ENCODE measurements around the gene PRKACG.

DNA sequence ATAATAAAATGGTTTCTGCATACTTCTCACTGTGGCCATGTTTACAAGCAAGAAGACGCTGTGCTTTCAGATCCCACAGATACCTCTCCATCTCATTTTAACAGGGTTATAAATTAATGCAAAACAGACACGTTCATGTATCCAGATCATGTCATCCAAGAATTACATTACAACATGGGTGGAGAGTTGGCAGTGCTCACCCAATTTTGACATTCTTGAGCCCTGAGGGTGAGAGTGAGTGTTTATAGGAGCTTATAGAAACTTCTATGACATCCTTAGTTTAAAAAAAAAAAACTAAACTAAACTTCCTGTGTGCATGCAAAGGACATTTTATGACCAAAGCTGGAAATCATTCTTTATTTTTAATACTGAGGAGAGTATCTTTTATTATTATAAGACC is 9.1 kb downstream of the PRKACG start:
- TF ChIP-seq, protein P1, sequence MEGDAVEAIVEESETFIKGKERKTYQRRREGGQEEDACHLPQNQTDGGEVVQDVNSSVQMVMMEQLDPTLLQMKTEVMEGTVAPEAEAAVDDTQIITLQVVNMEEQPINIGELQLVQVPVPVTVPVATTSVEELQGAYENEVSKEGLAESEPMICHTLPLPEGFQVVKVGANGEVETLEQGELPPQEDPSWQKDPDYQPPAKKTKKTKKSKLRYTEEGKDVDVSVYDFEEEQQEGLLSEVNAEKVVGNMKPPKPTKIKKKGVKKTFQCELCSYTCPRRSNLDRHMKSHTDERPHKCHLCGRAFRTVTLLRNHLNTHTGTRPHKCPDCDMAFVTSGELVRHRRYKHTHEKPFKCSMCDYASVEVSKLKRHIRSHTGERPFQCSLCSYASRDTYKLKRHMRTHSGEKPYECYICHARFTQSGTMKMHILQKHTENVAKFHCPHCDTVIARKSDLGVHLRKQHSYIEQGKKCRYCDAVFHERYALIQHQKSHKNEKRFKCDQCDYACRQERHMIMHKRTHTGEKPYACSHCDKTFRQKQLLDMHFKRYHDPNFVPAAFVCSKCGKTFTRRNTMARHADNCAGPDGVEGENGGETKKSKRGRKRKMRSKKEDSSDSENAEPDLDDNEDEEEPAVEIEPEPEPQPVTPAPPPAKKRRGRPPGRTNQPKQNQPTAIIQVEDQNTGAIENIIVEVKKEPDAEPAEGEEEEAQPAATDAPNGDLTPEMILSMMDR (IDR thresholded peaks at IDR 0.05; ENCODE audit: poor library complexity, severe bottlenecking), result no peak
- TF ChIP-seq, protein P2, sequence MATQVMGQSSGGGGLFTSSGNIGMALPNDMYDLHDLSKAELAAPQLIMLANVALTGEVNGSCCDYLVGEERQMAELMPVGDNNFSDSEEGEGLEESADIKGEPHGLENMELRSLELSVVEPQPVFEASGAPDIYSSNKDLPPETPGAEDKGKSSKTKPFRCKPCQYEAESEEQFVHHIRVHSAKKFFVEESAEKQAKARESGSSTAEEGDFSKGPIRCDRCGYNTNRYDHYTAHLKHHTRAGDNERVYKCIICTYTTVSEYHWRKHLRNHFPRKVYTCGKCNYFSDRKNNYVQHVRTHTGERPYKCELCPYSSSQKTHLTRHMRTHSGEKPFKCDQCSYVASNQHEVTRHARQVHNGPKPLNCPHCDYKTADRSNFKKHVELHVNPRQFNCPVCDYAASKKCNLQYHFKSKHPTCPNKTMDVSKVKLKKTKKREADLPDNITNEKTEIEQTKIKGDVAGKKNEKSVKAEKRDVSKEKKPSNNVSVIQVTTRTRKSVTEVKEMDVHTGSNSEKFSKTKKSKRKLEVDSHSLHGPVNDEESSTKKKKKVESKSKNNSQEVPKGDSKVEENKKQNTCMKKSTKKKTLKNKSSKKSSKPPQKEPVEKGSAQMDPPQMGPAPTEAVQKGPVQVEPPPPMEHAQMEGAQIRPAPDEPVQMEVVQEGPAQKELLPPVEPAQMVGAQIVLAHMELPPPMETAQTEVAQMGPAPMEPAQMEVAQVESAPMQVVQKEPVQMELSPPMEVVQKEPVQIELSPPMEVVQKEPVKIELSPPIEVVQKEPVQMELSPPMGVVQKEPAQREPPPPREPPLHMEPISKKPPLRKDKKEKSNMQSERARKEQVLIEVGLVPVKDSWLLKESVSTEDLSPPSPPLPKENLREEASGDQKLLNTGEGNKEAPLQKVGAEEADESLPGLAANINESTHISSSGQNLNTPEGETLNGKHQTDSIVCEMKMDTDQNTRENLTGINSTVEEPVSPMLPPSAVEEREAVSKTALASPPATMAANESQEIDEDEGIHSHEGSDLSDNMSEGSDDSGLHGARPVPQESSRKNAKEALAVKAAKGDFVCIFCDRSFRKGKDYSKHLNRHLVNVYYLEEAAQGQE (IDR thresholded peaks at IDR 0.05; ENCODE audit: borderline replicate concordance), result no peak
- TF ChIP-seq EZH2 (IDR thresholded peaks at IDR 0.05; ENCODE audit: borderline replicate concordance, insufficient read depth, low read length, poor library complexity, severe bottlenecking), result no peak
- no peak for TF ChIP-seq RAD21 (conservative IDR thresholded peaks at IDR 0.05)
- TF ChIP-seq EP300 (conservative IDR thresholded peaks at IDR 0.05; ENCODE audit: poor library complexity, severe bottlenecking), result no peak
- no peak for TF ChIP-seq MXI1 (conservative IDR thresholded peaks at IDR 0.05; ENCODE audit: poor library complexity, severe bottlenecking)
- no peak for TF ChIP-seq TAF1 (IDR thresholded peaks at IDR 0.05; ENCODE audit: low read depth)
- TF ChIP-seq POLR2AphosphoS5 (IDR thresholded peaks at IDR 0.05), result no peak

All from neural cell (in vitro differentiated cells).